OCI-LY7 (cell line): Measurements from ENCODE around the gene RUNX1. TPM values are rescaled to one million over a fixed set of nuclear protein-coding genes. Genes with fewer than 3 reads are reported as not detected.

ENCODE experiments used
- BruUV-seq: library from RNA; stranded (reverse); fragments of 400-500 nt; replicated peaks from 2 replicates; lab custom pipeline; 2021; lab: Mats Ljungman, UMichigan
- CTCF ChIA-PET: fragments of 300-600 bp; sonication (Branson Sonifier 250); formaldehyde crosslinking; loops from one replicate; lab custom pipeline; 2022; ENCODE audit warnings: antibody characterized with exemption; ENCODE audit not compliant: unreplicated experiment; lab: Charles Lee
- POLR2A ChIA-PET: fragments of 300-600 bp; sonication (Branson Sonifier 250); formaldehyde crosslinking; loops from one replicate; lab custom pipeline; 2022; ENCODE audit warnings: antibody characterized with exemption; lab: Charles Lee
- DNase-seq: peaks from one replicate; pipeline ENCODE4 v3.0.0-alpha.2; 2015; ENCODE audit warnings: low spot score
- H2AFZ ChIP-seq: fragments of 200-600 bp; sonication (generic), shearing (Covaris generic); 2 replicates; pipeline ENCODE4 v1.6.1; 2014; ENCODE audit warnings: mild to moderate bottlenecking, antibody characterized with exemption, low read length, moderate library complexity
- H3K27ac ChIP-seq: fragments of 200-600 bp; sonication (generic); 2 replicates; pipeline ENCODE4 v1.5.1; 2014; ENCODE audit warnings: mixed run types, low read depth, mild to moderate bottlenecking, moderate library complexity, low read length, inconsistent platforms; ENCODE audit not compliant: poor library complexity, severe bottlenecking
- H3K36me3 ChIP-seq: fragments of 200-600 bp; sonication (generic); 2 replicates; pipeline ENCODE4 v1.6.1; 2014; ENCODE audit warnings: mild to moderate bottlenecking, antibody characterized with exemption, low read length, moderate library complexity, mixed read lengths; ENCODE audit not compliant: insufficient read depth
- H3K4me1 ChIP-seq: fragments of 200-600 bp; sonication (generic); 2 replicates; pipeline ENCODE4 v1.5.1; 2014; ENCODE audit warnings: mild to moderate bottlenecking, low read length; ENCODE audit not compliant: insufficient read depth, poor library complexity, severe bottlenecking
- H3K4me2 ChIP-seq: fragments of 200-600 bp; sonication (generic); 2 replicates; pipeline ENCODE4 v1.6.1; 2014; ENCODE audit warnings: mild to moderate bottlenecking, low read length
- H3K4me3 ChIP-seq: fragments of 200-600 bp; sonication (generic); 2 replicates; pipeline ENCODE4 v1.5.1; 2014; ENCODE audit warnings: mild to moderate bottlenecking, low read depth, low read length; ENCODE audit not compliant: poor library complexity, severe bottlenecking
- H3K79me2 ChIP-seq: fragments of 200-600 bp; sonication (generic); 2 replicates; pipeline ENCODE4 v1.6.1; 2016; ENCODE audit warnings: low read depth, mild to moderate bottlenecking, low read length, moderate library complexity, mixed read lengths; ENCODE audit not compliant: insufficient read depth
- H3K9me2 ChIP-seq: fragments of 200-600 bp; sonication (generic); 2 replicates; pipeline ENCODE4 v1.6.1; 2016; ENCODE audit warnings: mild to moderate bottlenecking, low read length, mixed read lengths; ENCODE audit not compliant: insufficient read depth
- H3K9me3 ChIP-seq: fragments of 200-600 bp; sonication (generic); 2 replicates; pipeline ENCODE4 v1.6.1; 2014; ENCODE audit warnings: mild to moderate bottlenecking, mixed run types, low read length, mixed read lengths
- H4K20me1 ChIP-seq: fragments of 200-600 bp; sonication (generic); 2 replicates; pipeline ENCODE4 v1.6.1; 2014; ENCODE audit warnings: mild to moderate bottlenecking, antibody characterized with exemption, low read length, moderate library complexity, mixed read lengths; ENCODE audit not compliant: insufficient read depth
- CTCF ChIP-seq: fragments of 200-600 bp; sonication (generic); conservative IDR thresholded peaks from 2 replicates; pipeline ENCODE4 v1.5.1; 2014; ENCODE audit warnings: mild to moderate bottlenecking, antibody characterized with exemption, low read length, moderate library complexity, mixed read lengths
- EZH2phosphoT487 ChIP-seq: fragments of 200-600 bp; sonication (generic); IDR thresholded peaks from 2 replicates; pipeline ENCODE4 v1.6.1; 2018; ENCODE audit warnings: low read depth, borderline replicate concordance, mild to moderate bottlenecking, mixed run types, antibody characterized with exemption, low read length, moderate library complexity, mixed read lengths
- intact Hi-C: fragments of 100-400 bp; cut with micrococcal nuclease; formaldehyde crosslinking; loops from one replicate; pipeline ENCODE4 v1.10.0; 2022; ENCODE audit not compliant: unreplicated experiment
- total RNA-seq, 2 experiments: library from RNA; depleted of rRNA in 1 of 2; stranded (reverse); fragments of >200 nt in 1 of 2; shearing (Covaris generic) in 1 of 2; gene quantifications; 2 replicates each; pipeline ENCODE4 v1.2.3, GENCODE V29; 2014 to 2022

The RUNX1 gene
- total RNA-seq, 2 experiments from 2014 or later: 30.5 to 40.8 TPM

- Histone ChIP-seq H3K4me3 (no peak overlapping the region), H3K36me3 (peaks cover 7% of the 10 kb centered on the region; the same call in 1 of the 2 replicates), H3K4me2 (no peak overlapping the region), H4K20me1 (peaks cover 37% of the 10 kb centered on the region; the same call in 1 of the 2 replicates), H3K9me2 (no peaks in the 10 kb centered on the region), H3K9me3 (no peaks in the 10 kb centered on the region), H2AFZ (no peak overlapping the region), H3K79me2 (0 out of 2 replicates have a peak, but pooled peaks cover under 1% of the 10 kb centered on the region), H3K4me1 (peaks cover 27% of the 10 kb centered on the region), H3K27ac (no peak overlapping the region)
- intact Hi-C loops: no loop called here
- POLR2A ChIA-PET: interaction anchor here (0.6 to 1.4 kb wide), 3 partner anchors 18 to 34 kb away, joined by 3 read pairs; no protein-coding TSS in a partner anchor
- BruUV-seq: no TSS peak
- TF ChIP-seq CTCF (no peak), EZH2phosphoT487 (no peak)
- no peak for DNase-seq
- CTCF ChIA-PET: no interaction called here
Observed at GRCh38 chr21:34910396-34910795, 138.7 kb downstream of the RUNX1 start.

- Histone ChIP-seq H3K79me2 (0 out of 2 replicates have a peak, but pooled peaks cover 3% of the 10 kb centered on the region), H3K36me3 (peaks cover 7% of the 10 kb centered on the region; the same call in 1 of the 2 replicates), H2AFZ (no peak overlapping the region), H3K9me2 (no peaks in the 10 kb centered on the region), H3K4me2 (no peak overlapping the region), H3K9me3 (no peaks in the 10 kb centered on the region), H3K4me3 (no peak overlapping the region), H3K4me1 (peaks cover 27% of the 10 kb centered on the region), H3K27ac (no peak overlapping the region), H4K20me1 (peaks cover 35% of the 10 kb centered on the region; the same call in 1 of the 2 replicates)
- ChIA-PET POLR2A (interaction anchor here (0.7 to 1.4 kb wide), 2 partner anchors 17 to 305 kb away, joined by 3 to 7 read pairs; no protein-coding TSS in a partner anchor), CTCF (no interaction called here)
- BruUV-seq: no TSS peak
- intact Hi-C loops: no loop called here
- no peak for DNase-seq
- TF ChIP-seq CTCF: no peak
- TF ChIP-seq EZH2phosphoT487: no peak
Observed at GRCh38 chr21:34909492-34910292, 139.4 kb downstream of the RUNX1 start.
